WTC11 (cell line): ENCODE measurements around the gene JMY.

Experiments
- ATF2 ChIP-seq: sonication (generic); formaldehyde crosslinking; IDR thresholded peaks from 2 replicates; pipeline ENCODE4 v1.8.1; 2022; ENCODE audit warnings: low read depth, missing genetic modification reagents, borderline replicate concordance
- CTCF ChIP-seq: fragments of 200-600 bp; IDR thresholded peaks from 2 replicates; pipeline ENCODE4 v1.8.0; 2022; ENCODE audit warnings: antibody characterized with exemption
- IRF2 ChIP-seq: sonication (generic); formaldehyde crosslinking; IDR thresholded peaks from 2 replicates; pipeline ENCODE4 v1.8.0; 2022; ENCODE audit warnings: low read depth, missing genetic modification reagents, borderline replicate concordance
- NR2C2 ChIP-seq: sonication (generic); formaldehyde crosslinking; IDR thresholded peaks from 2 replicates; pipeline ENCODE4 v1.8.0; 2022; ENCODE audit warnings: mild to moderate bottlenecking, missing genetic modification reagents
- SP1 ChIP-seq: sonication (generic); formaldehyde crosslinking; conservative IDR thresholded peaks from 2 replicates; pipeline ENCODE4 v1.8.1; 2022; ENCODE audit warnings: missing genetic modification reagents
- TCF7 ChIP-seq: sonication (generic); formaldehyde crosslinking; IDR thresholded peaks from 2 replicates; pipeline ENCODE4 v1.8.0; 2022; ENCODE audit warnings: mild to moderate bottlenecking, low read depth, missing genetic modification reagents, moderate library complexity
- ZNF512 ChIP-seq: sonication (generic); formaldehyde crosslinking; IDR thresholded peaks from 2 replicates; pipeline ENCODE4 v1.8.1; 2022; ENCODE audit warnings: missing genetic modification reagents, borderline replicate concordance

- no peak for TF ChIP-seq SP1 (CRISPR knock-in tag)
- no peak for TF ChIP-seq ZNF512
- no peak for TF ChIP-seq CTCF
- TF ChIP-seq ATF2 = no peak
- no peak for TF ChIP-seq IRF2 (CRISPR knock-in tag)
- TF ChIP-seq TCF7 = no peak
- TF ChIP-seq NR2C2 (CRISPR knock-in tag) = no peak
These were observed 49.9 kb downstream of the JMY start for GRCh38 chr5:79285833-79286232.
